ENCODE data around the gene SELPLG. TPM values are rescaled to one million over a fixed set of nuclear protein-coding genes. Genes with fewer than 3 reads are reported as not detected.

The SELPLG gene
- total and polyA plus RNA-seq, 2 of the 4 experiments (the other 2 are of a cell fraction): 3.2 to 10.8 TPM

GRCh38 chr12:108641446-108642268 lies 8.0 kb upstream of the SELPLG start:
- DNase-seq: no peak
- H3K9me3 ChIP-seq (ENCODE audit: control insufficient read depth, insufficient read depth, low read length): no peaks in the 10 kb centered on the region
- H4K8ac ChIP-seq (ENCODE audit: low read depth in 2 of 2, low read length in 2 of 2): no peak overlapping the region
- peaks cover 15% of the 10 kb centered on the region for H3K4me1 ChIP-seq (ENCODE audit: control insufficient read depth, insufficient read depth, low read length)
- intact Hi-C loops (cut with micrococcal nuclease) (no loop called here), dilution Hi-C loops (cut with HindIII; ENCODE audit: low sequenced_read_pairs, unreplicated experiment) (no loop called here), in situ Hi-C loops (cut with MboI; ENCODE audit: low sequenced_read_pairs) (loop anchor here (10.0 to 25.0 kb wide), 2 partner anchors 293 to 446 kb away; partner anchors contain the start of genes ALKBH2 and UNG)
- no peaks in the 10 kb centered on the region for H3K27me3 ChIP-seq (ENCODE audit: control insufficient read depth, insufficient read depth, low read length)
- no peak overlapping the region for H2BK120ac ChIP-seq (ENCODE audit: low read depth, low read length)
- H3K36me3 ChIP-seq (ENCODE audit: control insufficient read depth, insufficient read depth, low read length): peaks cover 32% of the 10 kb centered on the region
- no peak for TF ChIP-seq MAFK (IDR thresholded peaks at IDR 0.05; ENCODE audit: low read depth, low read length)
- TF ChIP-seq ELK1 (IDR thresholded peaks at IDR 0.05; ENCODE audit: borderline replicate concordance, low read depth, low read length): no peak
- TF ChIP-seq CEBPB (IDR thresholded peaks at IDR 0.05; ENCODE audit: low read depth, low read length): no peak
- TF ChIP-seq BHLHE40 (IDR thresholded peaks at IDR 0.05; ENCODE audit: low read depth, low read length): no peak
- no peak for TF ChIP-seq MAZ (IDR thresholded peaks at IDR 0.05; ENCODE audit: borderline replicate concordance, low read depth, low read length)
- TF ChIP-seq RFX5 (IDR thresholded peaks at IDR 0.05; ENCODE audit: low read depth, low read length): no peak
- TF ChIP-seq USF2 (IDR thresholded peaks at IDR 0.05; ENCODE audit: low read depth, low read length): no peak
- no peak overlapping the region for H4K91ac ChIP-seq (ENCODE audit: insufficient read depth, low read depth, low read length)
- H4K20me1 ChIP-seq (ENCODE audit: insufficient read depth, low read length): peaks cover 38% of the 10 kb centered on the region
- H3K9me1 ChIP-seq (ENCODE audit: insufficient read depth, low read length): peaks cover 30% of the 10 kb centered on the region
- no peak overlapping the region for H3K4me2 ChIP-seq (ENCODE audit: low read depth, low read length)
- H4K5ac ChIP-seq (ENCODE audit: low read depth, low read length): no peak overlapping the region
- no peak overlapping the region for H3K18ac ChIP-seq (ENCODE audit: low read depth, low read length)
- no peak overlapping the region; the same call in 1 of the 2 replicates for H3K14ac ChIP-seq (replicated peaks; ENCODE audit: low read depth, low read length)
- H3K23ac ChIP-seq (ENCODE audit: low read depth, low read length): no peak overlapping the region
- H3K4me3 ChIP-seq (ENCODE audit: insufficient read depth, low read depth, low read length): no peak overlapping the region
- no peak overlapping the region for H3K56ac ChIP-seq (ENCODE audit: extremely low read depth, insufficient read depth, low read length)
- H3K9ac ChIP-seq (ENCODE audit: low read depth, low read length): no peak overlapping the region
- H2BK5ac ChIP-seq (ENCODE audit: low read depth, low read length, poor library complexity, severe bottlenecking): peak overlapping the region; percentile 22
- WGBS, 2 experiments (ENCODE audit: extremely low coverage in 2 of 2, insufficient read length in 1 of 2): 62% methylated on average over 5 of the region's 9 CpGs; no CpG with 5 or more reads in 1 of the 2 experiments
- H3K79me1 ChIP-seq (ENCODE audit: low read depth in 1 of 2, low read length in 2 of 2): peaks cover 32 to 65% of the 10 kb centered on the region in 2 experiments
- no peak overlapping the region for H2AFZ ChIP-seq (replicated peaks; ENCODE audit: low read length, poor library complexity)
- BruUV-seq (replicated peaks): no TSS peak
- H2AK5ac ChIP-seq (ENCODE audit: low read depth, low read length): no peak overlapping the region; the same call in 1 of the 2 replicates
- no peak overlapping the region for H2AK9ac ChIP-seq (replicated peaks; ENCODE audit: low read depth, low read length, poor library complexity)
- no peak overlapping the region for H2BK15ac ChIP-seq (ENCODE audit: low read depth, low read length)
- no peak overlapping the region for H3K27ac ChIP-seq (ENCODE audit: insufficient read depth, low read length)
- no peak overlapping the region for H3K4ac ChIP-seq (ENCODE audit: low read depth, low read length)
- ATAC-seq (ENCODE audit: low read depth): no peak; the same call in 1 of the 2 replicates
- POLR2A ChIA-PET (ENCODE audit: unreplicated experiment): no interaction called here
- CTCF ChIA-PET: no interaction called here
- no peak overlapping the region for H2BK20ac ChIP-seq (ENCODE audit: low read depth, low read length)

All from IMR-90 (cell line).